GM12878 (cell line): ENCODE measurements around the gene NUDCD2. TPM values are rescaled to one million over a fixed set of nuclear protein-coding genes. Genes with fewer than 3 reads are reported as not detected.
A peak's percentile ranks its signal among the peaks of the same experiment; 100 is the strongest.

ENCODE experiments used
- ATAC-seq: fragments of 200-7000 bp; cut with Tn5 transposase; 3 replicates; pipeline ENCODE4 v1.9.1; 2020; ENCODE audit warnings: mild to moderate bottlenecking, moderate library complexity
- BruUV-seq: library from RNA; stranded (reverse); fragments of 400-500 nt; replicated peaks from 2 replicates; lab custom pipeline; 2021; lab: Mats Ljungman, UMichigan
- CTCF ChIA-PET: fragments of 300-600 bp; sonication (Branson Sonifier 250); formaldehyde crosslinking; extraction: SDS; loops from one replicate; lab custom pipeline; 2021; ENCODE audit warnings: inconsistent platforms; lab: Yijun Ruan, JAX
- POLR2A ChIA-PET: fragments of 350-600 bp; formaldehyde crosslinking; extraction: SDS; loops from one replicate; lab custom pipeline; 2021; ENCODE audit warnings: inconsistent platforms; lab: Charles Lee
- RAD21 ChIA-PET: fragments of 300-600 bp; sonication (Branson Sonifier 250); formaldehyde crosslinking; loops from one replicate; lab custom pipeline; 2023; ENCODE audit warnings: antibody characterized with exemption; ENCODE audit not compliant: unreplicated experiment; lab: Charles Lee
- SMC1A ChIA-PET: fragments of 300-600 bp; sonication (Branson Sonifier 250); formaldehyde crosslinking; loops from one replicate; lab custom pipeline; 2023; ENCODE audit not compliant: unreplicated experiment, uncharacterized antibody; lab: Charles Lee
- DNase-seq: peaks from one replicate; pipeline ENCODE4 v3.0.0-alpha.2; 2011; ENCODE audit warnings: low read depth, low spot score
- FAIRE-seq: peaks from 3 replicates; lab custom pipeline; 2011; peaks lifted over from hg19 to GRCh38; lab: Jason Lieb, UNC
- H2AFZ ChIP-seq: 2 replicates; pipeline ENCODE4 v1.6.0; 2011; ENCODE audit warnings: low read depth, low read length, control low read depth; ENCODE audit not compliant: control insufficient read depth
- H3K27ac ChIP-seq: 2 replicates; pipeline ENCODE4 v1.5.1; 2011; ENCODE audit warnings: control low read depth; ENCODE audit not compliant: control insufficient read depth, insufficient read depth
- H3K27me3 ChIP-seq, 2 experiments: replicated peaks in 1 of 2; 2 replicates each; pipeline versions ENCODE4 v1.6.0 to v1.6.1; 2011; ENCODE audit warnings: low read length in 1 of 2; ENCODE audit not compliant: control insufficient read depth in 2 of 2, insufficient read depth in 2 of 2
- H3K36me3 ChIP-seq, 2 experiments: 2 replicates each; pipeline ENCODE4 v1.5.1; 2011; ENCODE audit warnings: low read length in 1 of 2; ENCODE audit not compliant: control insufficient read depth in 2 of 2, insufficient read depth in 2 of 2
- H3K4me1 ChIP-seq: 2 replicates; pipeline ENCODE4 v1.6.1; 2011; ENCODE audit warnings: mild to moderate bottlenecking, low read length, moderate library complexity, mixed read lengths; ENCODE audit not compliant: control insufficient read depth, insufficient read depth
- H3K4me2 ChIP-seq: 2 replicates; pipeline ENCODE4 v1.6.0; 2011; ENCODE audit warnings: control low read depth; ENCODE audit not compliant: control insufficient read depth, insufficient read depth
- H3K4me3 ChIP-seq: fragments of 200-600 bp; sonication (generic); 2 replicates; pipeline ENCODE4 v1.5.1; 2016
- H3K79me2 ChIP-seq: 2 replicates; pipeline ENCODE4 v1.6.0; 2011; ENCODE audit warnings: low read length; ENCODE audit not compliant: control insufficient read depth, insufficient read depth
- H3K9ac ChIP-seq: 2 replicates; pipeline ENCODE4 v1.8.0; 2011; ENCODE audit warnings: low read length, control low read depth, mixed read lengths; ENCODE audit not compliant: control insufficient read depth, insufficient read depth
- H3K9me3 ChIP-seq: replicated peaks from 3 replicates; pipeline ENCODE4 v1.5.1; 2011; ENCODE audit warnings: mild to moderate bottlenecking, low read length; ENCODE audit not compliant: control insufficient read depth, insufficient read depth
- H4K20me1 ChIP-seq: 2 replicates; pipeline ENCODE4 v1.6.0; 2011; ENCODE audit not compliant: control insufficient read depth, insufficient read depth
- BRCA1 ChIP-seq: IDR thresholded peaks from 2 replicates; pipeline ENCODE4 v1.6.1; 2011; ENCODE audit warnings: low read depth, low read length, improper control_type of control experiment
- CBX5 ChIP-seq: sonication (generic); IDR thresholded peaks from 2 replicates; pipeline ENCODE4 v1.6.1; 2016; ENCODE audit warnings: low read depth, moderate library complexity, mild to moderate bottlenecking, inconsistent platforms
- HDGF ChIP-seq: fragments of 450-650 bp; IDR thresholded peaks from 2 replicates; pipeline ENCODE4 v1.6.1; 2016; ENCODE audit warnings: antibody characterized with exemption
- KDM1A ChIP-seq: fragments of 200-600 bp; sonication (generic); IDR thresholded peaks from 2 replicates; pipeline ENCODE4 v1.6.1; 2016; ENCODE audit warnings: borderline replicate concordance
- MXI1 ChIP-seq: fragments of 150-350 bp; IDR thresholded peaks from 2 replicates; pipeline ENCODE4 v1.6.1; 2011; ENCODE audit warnings: low read depth, mild to moderate bottlenecking, inconsistent platforms, low read length, improper control_type of control experiment
- MYB ChIP-seq: fragments of 150-350 bp; IDR thresholded peaks from 2 replicates; pipeline ENCODE4 v1.6.1; 2014; ENCODE audit warnings: mild to moderate bottlenecking, low read depth, low read length, borderline replicate concordance
- PML ChIP-seq: IDR thresholded peaks from 2 replicates; pipeline ENCODE4 v1.6.1; 2012; ENCODE audit warnings: low read length, inconsistent platforms
- RAD51 ChIP-seq: fragments of 450-650 bp; IDR thresholded peaks from 2 replicates; pipeline ENCODE4 v1.6.1; 2016; ENCODE audit warnings: moderate library complexity, mild to moderate bottlenecking, inconsistent platforms
- RCOR1 ChIP-seq: conservative IDR thresholded peaks from 2 replicates; pipeline ENCODE4 v1.6.1; 2012; ENCODE audit warnings: low read depth, low read length, improper control_type of control experiment
- RFX5 ChIP-seq: IDR thresholded peaks from 2 replicates; pipeline ENCODE4 v1.6.1; 2011; ENCODE audit warnings: low read depth, low read length, improper control_type of control experiment
- SP1 ChIP-seq: IDR thresholded peaks from one replicate; pipeline ENCODE4 v1.6.1; 2011; ENCODE audit warnings: low read depth, low read length
- SUPT20H ChIP-seq: IDR thresholded peaks from 2 replicates; pipeline ENCODE4 v1.6.1; 2011; ENCODE audit warnings: low read depth, mild to moderate bottlenecking, low read length, moderate library complexity, borderline replicate concordance; ENCODE audit not compliant: control insufficient read depth
- SUZ12 ChIP-seq: fragments of 200-600 bp; sonication (generic); IDR thresholded peaks from one replicate; pipeline ENCODE4 v1.6.1; 2018; ENCODE audit warnings: antibody characterized with exemption, mild to moderate bottlenecking; ENCODE audit not compliant: unreplicated experiment
- WRNIP1 ChIP-seq: IDR thresholded peaks from 2 replicates; pipeline ENCODE4 v1.6.1; 2011; ENCODE audit warnings: low read depth, low read length, improper control_type of control experiment, borderline replicate concordance
- WGBS: methylation state at CpG from one replicate; pipeline ENCODE4 v1.1.6; 2016; ENCODE audit warnings: low lambda C conversion rate; ENCODE audit not compliant: insufficient replicate concordance, insufficient coverage; ENCODE audit errors: missing lambda C conversion rate; 5-methylcytosine and 5-hydroxymethylcytosine counted together
- in situ Hi-C: fragments of 300-500 bp; cut with MboI; formaldehyde crosslinking; loops from 9 replicates; pipeline ENCODE4 v1.14.3; 2018; ENCODE audit warnings: mixed read lengths
- intact Hi-C: fragments of 100-400 bp; cut with micrococcal nuclease; formaldehyde crosslinking; loops from one replicate; pipeline ENCODE4 v1.14.2; 2022; ENCODE audit not compliant: unreplicated experiment
- polyA plus RNA-seq, 11 experiments: library from polyadenylated mRNA; depleted of rRNA in 4 of 11; unstranded in 6 of 11; stranded (reverse) in 5 of 11; fragments of >200 nt; fragmentation: Nextera tagmentation in 4 of 11; fragmentation: Illumina TruSeq in 1 of 11; extraction: Ambion mirVana in 4 of 11; extraction: Trizol in 1 of 11; gene quantifications; 1 replicate in 1 of 11; 2 replicates in 10 of 11; pipeline versions ENCODE4 v1.2.1 to v1.2.3, GENCODE V29; 2011 to 2016; ENCODE audit warnings: inconsistent platforms in 2 of 11, missing spikeins in 2 of 11, low read depth in 1 of 11
- total RNA-seq, 4 experiments: library from RNA; depleted of rRNA in 3 of 4; stranded (reverse); fragments of >200 nt in 3 of 4; fragmentation: Illumina TruSeq in 1 of 4; extraction: Trizol in 1 of 4; gene quantifications; 2 replicates each; pipeline versions ENCODE4 v1.2.1 to v1.2.3, GENCODE V29; 2013 to 2021

The NUDCD2 gene
- total and polyA plus RNA-seq, 10 of the 15 experiments (the other 5 are each of a cell fraction or from before 2014, with no cell fraction given): 9.1 to 133 (median 24.6) TPM

DNA sequence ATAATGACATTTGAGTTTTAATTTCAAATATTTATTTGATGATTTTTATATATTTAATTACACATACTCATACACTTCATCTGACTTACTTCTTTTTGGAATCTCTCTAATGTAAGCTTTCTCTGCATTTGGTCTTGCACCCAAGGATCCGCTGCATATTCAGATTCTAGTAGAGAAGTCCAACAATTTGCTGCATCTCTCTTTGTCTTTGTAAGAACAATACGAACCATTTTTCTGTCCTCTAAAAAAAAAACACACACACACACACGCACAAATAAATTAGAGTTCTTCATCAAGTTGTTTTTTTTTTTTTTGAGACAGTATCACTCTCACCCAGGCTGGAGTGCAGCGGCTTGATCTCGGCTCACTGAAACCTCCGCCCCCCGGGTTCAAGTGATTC, 3.1 kb downstream of the NUDCD2 start:
- Histone ChIP-seq H3K79me2 (peaks cover 43% of the 10 kb centered on the region), H2AFZ (no peak overlapping the region), H3K9ac (no peak overlapping the region), H3K4me3 (peak overlapping the region; percentile 12; the same call in 1 of the 2 replicates), H3K27ac (no peak overlapping the region), H3K4me1 (no peaks in the 10 kb centered on the region), H3K4me2 (no peak overlapping the region), H3K9me3 (no peaks in the 10 kb centered on the region; the same call in 2 of the 3 replicates), H3K36me3 (peaks cover 0 to 5% of the 10 kb centered on the region in 2 experiments; a peak in 1 of 4 replicates), H3K27me3 (no peaks in the 10 kb centered on the region), H4K20me1 (no peaks in the 10 kb centered on the region)
- 97% methylated on average over 7 of the region's 7 CpGs for WGBS
- TF ChIP-seq KDM1A (no peak), WRNIP1 (no peak), CBX5 (no peak), SUZ12 (no peak), BRCA1 (no peak), PML (no peak), HDGF (no peak)
- ATAC-seq: no peak
- no TSS peak for BruUV-seq
- ChIA-PET CTCF (interaction anchor here (0.7 to 6.6 kb wide), 3 partner anchors 11 to 108 kb away, joined by 3 to 74 read pairs (median 3); partner anchors contain the start of gene CCNG1), POLR2A (interaction anchor here (0.8 to 9.1 kb wide), 2 partner anchors 16 to 49 kb away, joined by 3 to 181 read pairs; partner anchors contain the start of genes CCNG1 and MAT2B), RAD21 (no interaction called here), SMC1A (interaction anchor here (1.4 to 9.3 kb wide), 3 partner anchors 11 to 48 kb away, joined by 3 to 142 read pairs (median 17); partner anchors contain the start of gene CCNG1)
- intact Hi-C loops (no loop called here), in situ Hi-C loops (no loop called here)
- DNase-seq: no peak
- FAIRE-seq: no peak

- in situ Hi-C loops (no loop called here), intact Hi-C loops (no loop called here)
- FAIRE-seq: peak; percentile 54
- CTCF ChIA-PET: interaction anchor here (0.6 to 6.6 kb wide), 4 partner anchors 12 to 369 kb away, joined by 3 to 74 read pairs (median 3); partner anchors contain the start of gene CCNG1
- no peaks in the 10 kb centered on the region for H4K20me1 ChIP-seq
- no peak for ATAC-seq
- no TSS peak for BruUV-seq
- WGBS: 100% methylated on average over 2 of the region's 2 CpGs
- POLR2A ChIA-PET: interaction anchor here (0.8 to 9.1 kb wide), 4 partner anchors 11 to 49 kb away, joined by 3 to 181 read pairs (median 4); partner anchors contain the start of genes CCNG1 and MAT2B
- no peak overlapping the region for H3K4me3 ChIP-seq
- TF ChIP-seq SP1 (no peak), RCOR1 (no peak), RFX5 (no peak), MYB (no peak), SUPT20H (no peak), RAD51 (no peak), MXI1 (no peak)
- H3K79me2 ChIP-seq: peaks cover 38% of the 10 kb centered on the region
- DNase-seq: no peak
- no peak overlapping the region for H3K9ac ChIP-seq
- no peak overlapping the region for H3K27ac ChIP-seq
- no peaks in the 10 kb centered on the region for H3K4me1 ChIP-seq
- no peak overlapping the region for H2AFZ ChIP-seq
- no peak overlapping the region for H3K4me2 ChIP-seq
- H3K27me3 ChIP-seq: no peaks in the 10 kb centered on the region
- H3K36me3 ChIP-seq: peaks cover 0 to 8% of the 10 kb centered on the region in 2 experiments; a peak in 2 of 4 replicates
- no peaks in the 10 kb centered on the region; the same call in 2 of the 3 replicates for H3K9me3 ChIP-seq
- SMC1A ChIA-PET: interaction anchor here (1.4 to 9.3 kb wide), 3 partner anchors 12 to 48 kb away, joined by 3 to 142 read pairs (median 17); partner anchors contain the start of gene CCNG1
- RAD21 ChIA-PET: no interaction called here
These were observed 3.8 kb downstream of the NUDCD2 start for GRCh38 chr5:163456029-163456589.
